Stimulated activated naive CD8-positive, alpha-beta T cell treated with anti-CD3 and anti-CD28 coated beads, Interleukin-15, amount 100 ng/mL, for 72 hours (primary cell): ENCODE measurements around the gene TMEM18.

Experiments used
- ATAC-seq: fragments of 150-1000 bp; cut with Tn5 transposase; 2 replicates; pipeline ENCODE4 v1.10.0; 2021; ENCODE audit warnings: mild to moderate bottlenecking, moderate library complexity
- DNase-seq, 2 donors: peaks; one replicate each; pipeline ENCODE4 v3.0.0; 2021 to 2022
- H3K27ac Mint-ChIP-seq, 2 donors: one replicate each; pipeline ENCODE4 v1.8.0; 2022; ENCODE audit warnings: mild to moderate bottlenecking in 2 of 2, mixed read lengths in 2 of 2, moderate library complexity in 2 of 2
- H3K27me3 Mint-ChIP-seq: one replicate; pipeline ENCODE4 v1.8.0; 2022; ENCODE audit warnings: mixed read lengths
- H3K4me1 Mint-ChIP-seq: one replicate; pipeline ENCODE4 v1.8.0; 2022; ENCODE audit warnings: mild to moderate bottlenecking, mixed read lengths
- H3K4me3 Mint-ChIP-seq, 2 donors: one replicate each; pipeline ENCODE4 v1.8.0; 2022; ENCODE audit warnings: mild to moderate bottlenecking in 2 of 2, mixed read lengths in 2 of 2, moderate library complexity in 1 of 2
- H3K9me3 Mint-ChIP-seq, 2 donors: one replicate each; pipeline ENCODE4 v1.8.0; 2022; ENCODE audit warnings: mixed read lengths in 2 of 2

The TMEM18 gene

DNA sequence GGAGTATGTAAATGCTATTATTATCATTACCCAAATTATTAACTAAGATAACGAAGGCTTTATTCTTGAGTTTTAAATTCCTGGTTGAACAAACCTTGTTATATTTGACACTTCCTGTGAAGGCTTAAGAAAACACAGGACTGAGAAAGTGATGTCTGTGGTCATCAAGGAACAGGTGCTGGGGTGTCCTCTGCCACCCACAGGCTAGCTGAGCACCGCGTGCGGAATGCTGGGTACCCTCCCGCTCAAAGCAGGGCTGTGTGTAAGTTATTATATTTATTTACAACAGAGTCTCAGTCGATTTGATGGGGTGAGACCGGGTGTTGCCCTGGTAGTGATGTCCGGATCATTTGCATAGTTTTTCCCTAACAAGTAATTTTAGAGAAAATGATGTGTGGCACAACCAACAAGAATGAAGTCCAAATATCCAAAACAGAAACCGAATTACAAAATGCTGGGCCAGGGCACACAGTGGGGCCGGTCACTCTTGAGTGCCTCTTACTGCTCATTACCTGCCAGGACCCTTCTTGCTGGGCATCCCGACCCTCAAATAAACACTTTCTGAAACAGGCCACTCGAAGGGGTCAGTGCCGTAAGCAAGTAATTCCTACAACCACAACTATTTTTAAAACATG is 49.2 kb downstream of the TMEM18 start:
- Mint-ChIP-seq H3K27me3 (no peaks in the 10 kb centered on the region), H3K27ac (no peak overlapping the region), H3K4me1 (no peaks in the 10 kb centered on the region), H3K9me3 (no peaks in the 10 kb centered on the region), H3K4me3 (no peak overlapping the region)
- DNase-seq: no peak
- ATAC-seq: no peak

DNA sequence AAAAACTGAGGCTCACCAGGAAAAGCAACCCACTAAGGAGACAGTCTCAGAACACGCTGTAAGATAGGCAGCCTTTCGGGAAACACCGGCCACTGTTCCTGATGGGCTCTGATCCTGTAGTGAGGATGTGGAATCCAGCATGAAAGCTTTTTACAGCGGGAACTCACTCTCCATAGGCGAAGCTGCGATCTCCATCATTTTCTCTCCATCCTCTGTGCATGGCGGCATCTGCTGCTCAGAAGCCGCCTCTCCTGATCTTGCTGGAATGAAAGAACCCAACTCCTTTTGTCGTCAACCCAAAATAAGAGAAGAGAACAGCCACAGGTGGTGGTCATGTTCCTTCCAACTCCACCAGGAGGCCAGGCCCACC is 49.9 kb downstream of the TMEM18 start:
- Mint-ChIP-seq H3K27ac (no peak overlapping the region), H3K9me3 (no peaks in the 10 kb centered on the region)

DNA sequence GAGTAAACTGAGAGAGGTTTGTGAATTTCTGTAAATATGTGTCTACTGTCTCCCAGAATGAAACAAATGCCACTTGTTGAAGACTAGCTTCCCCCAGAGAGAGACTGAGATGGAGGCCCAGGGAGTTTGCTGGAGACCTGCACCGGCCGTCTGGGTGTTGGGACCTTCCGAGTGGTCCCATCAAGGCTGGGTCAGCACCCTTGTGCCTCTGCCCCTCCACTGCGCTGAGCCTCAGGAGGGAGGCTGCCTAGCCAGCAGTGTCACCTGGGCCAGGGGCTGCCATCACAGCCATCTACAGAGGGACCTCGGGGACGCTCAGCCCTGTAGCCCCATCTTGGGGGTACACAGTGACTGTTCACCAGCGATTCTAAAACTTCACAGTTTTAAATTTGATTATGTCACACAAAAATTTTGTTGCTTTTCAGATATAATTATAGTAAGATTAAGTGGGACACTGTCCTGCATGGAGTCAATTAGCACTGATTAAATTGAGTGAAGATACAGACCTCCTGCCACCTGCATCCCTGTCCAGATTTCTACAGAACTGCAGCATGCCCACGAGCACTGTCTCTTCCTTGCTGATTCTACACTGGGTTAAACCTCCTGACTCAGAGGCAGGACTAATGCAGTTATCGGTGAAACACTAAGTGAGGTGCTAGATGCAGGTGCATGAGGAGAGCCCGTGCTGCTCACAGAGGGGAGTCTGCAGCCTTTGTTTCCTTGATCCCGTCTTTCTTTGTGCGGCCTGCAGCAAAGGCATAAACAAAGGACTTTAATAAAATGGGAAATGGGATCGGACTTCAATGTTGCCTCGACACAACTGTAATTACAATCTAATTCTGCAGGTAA is 50.5 kb downstream of the TMEM18 start:
- Mint-ChIP-seq H3K4me1 (no peaks in the 10 kb centered on the region), H3K9me3 (no peaks in the 10 kb centered on the region), H3K4me3 (no peak overlapping the region), H3K27me3 (no peaks in the 10 kb centered on the region), H3K27ac (no peak overlapping the region)
- DNase-seq: no peak
- ATAC-seq: no peak

More for the DNA sequence above, 49.9 kb downstream of the TMEM18 start:
- no peaks in the 10 kb centered on the region for H3K4me1 Mint-ChIP-seq
- H3K27me3 Mint-ChIP-seq: no peaks in the 10 kb centered on the region
- DNase-seq (no peak), ATAC-seq (no peak)
- no peak overlapping the region for H3K4me3 Mint-ChIP-seq

DNA sequence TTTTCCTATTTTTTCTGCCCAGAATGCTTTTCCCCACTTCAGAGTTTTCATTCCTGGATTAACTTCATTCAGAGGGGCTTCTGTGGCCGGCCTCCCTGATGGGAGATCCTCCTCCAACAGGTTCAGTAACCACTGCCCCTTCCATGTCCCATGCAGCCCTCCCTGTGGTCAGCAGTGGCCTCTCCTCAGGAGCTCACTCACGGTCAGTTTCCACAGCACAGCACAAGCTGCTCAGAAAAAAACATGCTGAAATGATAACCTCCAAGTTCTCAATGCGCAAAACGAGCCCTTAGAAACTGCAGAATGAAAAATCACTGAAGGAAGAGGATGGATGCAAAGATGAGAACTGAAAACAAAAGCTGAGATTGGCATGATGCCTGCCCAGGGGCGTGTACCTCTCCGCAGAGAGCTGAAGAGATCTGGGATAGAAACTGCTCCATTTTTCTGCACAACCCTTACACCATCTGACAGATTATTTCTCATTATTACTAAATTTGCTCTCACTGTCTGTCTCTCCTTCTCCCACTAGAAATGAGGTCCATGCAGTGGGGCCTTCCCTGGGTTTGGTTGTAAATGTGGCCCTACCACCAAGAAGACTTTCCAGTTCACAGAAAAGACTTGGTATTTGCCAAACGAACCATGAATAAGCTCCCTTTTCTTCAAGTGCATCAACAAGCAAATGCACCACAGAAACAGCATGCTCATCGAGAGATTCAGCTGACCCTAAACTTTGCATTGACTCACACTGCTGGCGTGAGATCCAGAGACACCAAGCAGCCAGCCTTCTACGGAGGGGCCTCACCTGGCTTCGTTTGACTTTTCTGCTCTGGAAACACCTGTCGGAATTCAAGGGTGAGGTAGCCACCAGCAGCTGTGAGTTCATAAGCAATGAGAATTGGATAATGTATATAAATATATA is 51.5 kb downstream of the TMEM18 start:
- DNase-seq: no peak
- no peak overlapping the region for H3K27ac Mint-ChIP-seq
- ATAC-seq: no peak

DNA sequence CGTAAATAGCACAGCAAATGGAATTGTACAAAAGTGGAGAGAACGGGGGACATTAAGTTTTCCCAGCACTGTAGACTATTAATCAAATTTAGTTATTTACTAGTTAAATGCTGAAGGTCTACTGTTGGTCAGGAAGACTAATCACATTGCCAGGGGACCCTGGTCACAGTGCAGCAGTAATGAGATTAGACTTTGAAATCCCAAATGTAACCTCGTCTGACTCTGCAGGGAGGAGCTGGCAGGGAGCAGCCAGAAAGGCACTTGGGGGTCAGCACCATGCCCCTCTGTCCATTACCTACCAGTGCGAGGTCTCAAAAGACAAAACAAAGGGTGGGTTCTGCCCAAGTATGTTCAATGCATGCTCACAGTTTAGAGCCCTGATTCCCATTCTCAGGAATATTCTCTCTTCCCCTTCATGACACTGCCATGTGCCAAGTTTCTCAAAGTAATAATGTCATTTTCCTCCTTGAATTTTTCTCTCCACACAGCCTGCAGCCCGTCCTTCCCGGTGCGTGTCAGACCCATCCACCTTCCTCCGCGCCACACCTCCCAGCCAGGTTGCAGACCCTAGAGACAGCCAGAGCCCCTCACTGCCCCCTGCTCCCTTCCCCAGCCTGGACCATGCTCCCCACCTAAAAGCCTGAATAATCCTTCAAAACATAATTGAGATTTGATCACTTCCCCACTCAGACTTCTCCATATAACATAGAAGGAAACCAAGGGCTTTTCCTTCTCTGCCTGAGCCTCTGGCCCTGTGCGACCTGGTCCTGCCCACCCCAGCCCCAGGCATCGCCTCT is 52.5 kb downstream of the TMEM18 start:
- Mint-ChIP-seq H3K4me3 (no peak overlapping the region), H3K9me3 (no peaks in the 10 kb centered on the region), H3K27me3 (no peaks in the 10 kb centered on the region), H3K4me1 (no peaks in the 10 kb centered on the region), H3K27ac (no peak overlapping the region)
- DNase-seq (no peak), ATAC-seq (no peak)

More for the DNA sequence above, 51.5 kb downstream of the TMEM18 start:
- no peaks in the 10 kb centered on the region for H3K4me1 Mint-ChIP-seq
- no peaks in the 10 kb centered on the region for H3K9me3 Mint-ChIP-seq
- no peaks in the 10 kb centered on the region for H3K27me3 Mint-ChIP-seq
- H3K4me3 Mint-ChIP-seq: no peak overlapping the region

- ATAC-seq (no peak), DNase-seq (no peak)
- H3K4me1 Mint-ChIP-seq: no peaks in the 10 kb centered on the region
- H3K4me3 Mint-ChIP-seq: no peak overlapping the region
- H3K27ac Mint-ChIP-seq: no peak overlapping the region
- no peaks in the 10 kb centered on the region for H3K27me3 Mint-ChIP-seq
- no peaks in the 10 kb centered on the region for H3K9me3 Mint-ChIP-seq
Observed at GRCh38 chr2:624096-624495, 53.1 kb downstream of the TMEM18 start.

DNA sequence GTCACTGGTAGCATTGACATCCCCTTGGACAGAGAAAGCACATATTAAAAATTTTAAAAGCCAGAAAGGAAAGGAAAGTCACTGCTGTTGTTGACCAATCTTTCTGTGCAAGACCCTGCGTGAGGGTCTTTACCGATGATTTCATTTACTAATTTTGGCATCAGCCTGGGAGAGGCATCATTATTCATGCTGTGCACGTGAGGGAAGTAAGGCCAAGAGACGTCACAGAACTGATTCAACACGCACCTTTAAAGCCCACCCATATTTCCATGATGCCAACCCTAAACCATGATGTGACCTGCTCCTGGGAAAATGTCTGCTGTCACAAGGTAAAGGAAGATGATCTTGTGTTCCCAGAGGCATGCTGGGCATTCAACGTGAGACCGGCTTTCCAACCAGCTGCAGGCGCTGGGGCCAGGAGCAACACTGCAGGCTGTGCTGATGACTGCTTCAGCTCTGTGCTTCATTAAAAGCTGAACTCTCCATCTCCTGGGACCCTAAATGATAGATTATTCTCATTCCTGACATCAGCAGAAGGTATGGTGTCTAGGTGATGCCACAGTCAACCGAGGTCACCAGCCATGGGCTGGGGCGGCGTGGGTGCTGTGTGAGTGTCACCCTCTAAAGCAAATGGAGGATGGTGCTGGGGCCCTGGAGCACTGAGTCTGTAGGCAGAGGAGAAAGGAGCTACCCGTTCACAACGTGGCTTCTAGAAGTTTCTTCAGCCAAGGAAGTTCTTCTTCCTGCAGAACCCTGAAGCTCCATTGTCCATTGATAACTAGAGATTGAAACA is 53.9 kb downstream of the TMEM18 start:
- H3K9me3 Mint-ChIP-seq: no peaks in the 10 kb centered on the region
- H3K4me1 Mint-ChIP-seq: no peaks in the 10 kb centered on the region
- DNase-seq (no peak), ATAC-seq (no peak)
- H3K27ac Mint-ChIP-seq: no peak overlapping the region
- H3K27me3 Mint-ChIP-seq: no peaks in the 10 kb centered on the region
- no peak overlapping the region for H3K4me3 Mint-ChIP-seq

DNA sequence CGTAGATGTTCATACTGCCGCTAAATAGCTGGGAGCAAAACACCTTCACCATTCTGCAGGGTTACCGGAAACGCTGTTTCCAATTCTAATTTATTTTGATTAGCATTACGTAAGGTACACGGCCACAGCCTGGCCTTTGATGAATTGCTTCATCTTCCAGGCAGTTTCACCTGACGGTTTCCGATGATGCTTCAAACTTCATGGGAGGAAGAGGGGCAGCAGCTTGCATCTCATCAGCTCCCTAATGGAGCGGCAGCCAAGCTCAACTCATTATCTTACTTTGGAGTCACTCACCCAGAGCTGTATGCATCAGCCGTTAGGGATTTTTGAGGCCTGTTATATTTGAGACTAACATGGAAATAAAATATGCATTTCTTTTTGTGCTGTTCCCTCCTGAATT is 54.8 kb downstream of the TMEM18 start:
- no peaks in the 10 kb centered on the region for H3K4me1 Mint-ChIP-seq
- no peak overlapping the region for H3K4me3 Mint-ChIP-seq
- peaks cover 0 to 5% of the 10 kb centered on the region in 2 donors for H3K9me3 Mint-ChIP-seq
- no peak overlapping the region for H3K27ac Mint-ChIP-seq
- ATAC-seq: no peak
- no peaks in the 10 kb centered on the region for H3K27me3 Mint-ChIP-seq
- no peak for DNase-seq

- no peaks in the 10 kb centered on the region for H3K27me3 Mint-ChIP-seq
- ATAC-seq (no peak), DNase-seq (no peak)
- H3K9me3 Mint-ChIP-seq: peaks cover 0 to 5% of the 10 kb centered on the region in 2 donors
- H3K4me3 Mint-ChIP-seq: no peak overlapping the region
- H3K27ac Mint-ChIP-seq: no peak overlapping the region
- no peaks in the 10 kb centered on the region for H3K4me1 Mint-ChIP-seq
Observed at GRCh38 chr2:621303-622099, 55.7 kb downstream of the TMEM18 start.

GRCh38 chr2:620471-621302 is 56.5 kb downstream of the TMEM18 start:
- H3K9me3 Mint-ChIP-seq: peaks cover 0 to 5% of the 10 kb centered on the region in 2 donors
- peak; percentile 57 for ATAC-seq
- no peak for DNase-seq
- H3K27ac Mint-ChIP-seq: no peak overlapping the region
- H3K4me1 Mint-ChIP-seq: no peaks in the 10 kb centered on the region
- peaks cover 2% of the 10 kb centered on the region for H3K27me3 Mint-ChIP-seq
- no peak overlapping the region for H3K4me3 Mint-ChIP-seq

DNA sequence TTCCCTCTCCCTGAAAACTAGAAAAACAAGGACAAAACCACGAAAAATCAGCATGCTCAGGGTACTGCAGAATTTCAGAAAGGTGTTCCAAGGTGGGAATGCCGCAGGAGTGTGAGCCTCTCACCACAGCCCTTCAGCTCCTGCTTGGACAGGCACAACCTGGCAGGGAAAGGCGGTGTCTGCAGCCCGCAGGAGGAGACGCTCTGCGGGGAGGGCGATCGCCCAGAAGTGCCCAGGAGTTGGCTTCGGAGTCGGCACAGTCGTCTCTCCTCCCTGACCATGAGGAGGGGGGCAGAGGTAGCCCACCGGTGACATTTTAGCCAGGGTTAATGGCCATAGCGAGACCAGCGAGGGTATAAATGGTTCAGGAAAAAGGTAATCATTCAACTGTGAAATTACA is 57.2 kb downstream of the TMEM18 start:
- Mint-ChIP-seq H3K4me1 (no peaks in the 10 kb centered on the region), H3K27me3 (peaks cover 9% of the 10 kb centered on the region), H3K27ac (no peak overlapping the region), H3K4me3 (no peak overlapping the region), H3K9me3 (peaks cover 0 to 5% of the 10 kb centered on the region in 2 donors)
- ATAC-seq: no peak
- DNase-seq: no peak

DNA sequence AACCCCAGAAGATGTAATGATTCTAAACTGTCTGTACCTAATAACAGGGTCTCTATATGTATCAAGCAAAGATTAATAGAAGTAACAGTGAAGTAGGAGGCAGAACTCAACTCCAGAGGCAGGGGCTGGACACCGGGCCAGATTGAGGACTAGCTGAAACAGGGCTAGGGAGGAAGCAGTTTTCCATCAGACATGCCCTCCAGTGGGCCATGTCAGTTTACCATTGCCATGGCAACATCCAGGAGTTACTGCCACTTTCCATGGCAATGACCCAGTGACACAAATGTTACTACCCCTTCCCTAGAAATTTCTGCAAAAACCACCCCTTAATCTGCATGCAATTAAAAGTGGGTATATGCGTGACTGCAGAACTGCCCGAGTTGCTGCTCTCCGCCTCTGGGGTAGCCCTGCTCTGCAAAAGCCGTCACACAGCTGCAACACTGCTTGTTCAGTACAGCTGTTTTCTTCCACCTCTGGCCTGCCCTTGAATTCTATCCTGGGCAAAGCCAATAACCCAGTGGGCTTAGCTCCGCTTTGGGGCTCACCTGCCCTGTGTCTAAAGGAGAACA is 58.7 kb downstream of the TMEM18 start:
- ATAC-seq: no peak
- peaks cover 0 to 5% of the 10 kb centered on the region in 2 donors for H3K9me3 Mint-ChIP-seq

DNA sequence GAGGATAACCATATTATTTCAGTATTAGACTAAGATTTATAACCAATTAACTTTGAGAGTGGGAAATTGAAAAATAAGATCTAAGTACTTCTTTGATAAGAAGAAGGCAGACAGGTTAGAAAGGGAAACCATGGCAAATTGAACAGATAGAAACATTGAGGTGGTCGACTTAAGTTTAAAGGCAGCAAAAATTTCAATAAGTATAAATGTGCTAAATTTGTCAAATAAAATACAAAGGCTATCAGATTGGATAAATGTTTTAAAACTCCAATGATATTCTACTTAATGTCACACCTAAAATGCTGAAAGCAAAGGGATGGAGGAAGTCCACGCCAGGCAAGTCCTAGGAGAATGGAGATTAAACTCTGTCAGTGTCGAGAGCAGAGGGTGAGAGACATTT is 59.2 kb downstream of the TMEM18 start:
- Mint-ChIP-seq H3K4me1 (no peaks in the 10 kb centered on the region), H3K4me3 (no peak overlapping the region), H3K27me3 (peaks cover 9% of the 10 kb centered on the region), H3K9me3 (peaks cover 0 to 5% of the 10 kb centered on the region in 2 donors), H3K27ac (no peak overlapping the region)
- DNase-seq (no peak), ATAC-seq (no peak)

More for the DNA sequence above, 58.7 kb downstream of the TMEM18 start:
- H3K27me3 Mint-ChIP-seq: peaks cover 9% of the 10 kb centered on the region
- no peak overlapping the region for H3K4me3 Mint-ChIP-seq
- no peaks in the 10 kb centered on the region for H3K4me1 Mint-ChIP-seq
- no peak for DNase-seq
- H3K27ac Mint-ChIP-seq: no peak overlapping the region
